Measurements from ENCODE around the gene CNTNAP5.

The CNTNAP5 gene

GRCh38 chr2:124065636-124066035, 40.5 kb downstream of the CNTNAP5 start:
- DNase-seq, result no peak

GRCh38 chr2:124066776-124067175, 41.7 kb downstream of the CNTNAP5 start:
- no peak for DNase-seq

GRCh38 chr2:124079045-124079444, 54.0 kb downstream of the CNTNAP5 start:
- no peak for DNase-seq

- DNase-seq, result no peak
Measured at GRCh38 chr2:124080281-124081153, 55.4 kb downstream of the CNTNAP5 start.

GRCh38 chr2:124081154-124081716, 56.1 kb downstream of the CNTNAP5 start:
- DNase-seq, result no peak

- DNase-seq, result no peak
Measured at GRCh38 chr2:124088616-124089015, 63.5 kb downstream of the CNTNAP5 start.

GRCh38 chr2:124091721-124092120, 66.6 kb downstream of the CNTNAP5 start:
- no peak for DNase-seq

GRCh38 chr2:124092651-124093050, 67.6 kb downstream of the CNTNAP5 start:
- DNase-seq, result no peak

- DNase-seq, result no peak
Measured at GRCh38 chr2:124104914-124105313, 79.8 kb downstream of the CNTNAP5 start.

GRCh38 chr2:124112206-124112605, 87.1 kb downstream of the CNTNAP5 start:
- DNase-seq, result no peak

GRCh38 chr2:124112966-124113365, 87.9 kb downstream of the CNTNAP5 start:
- DNase-seq, result no peak

GRCh38 chr2:124120246-124120645, 95.2 kb downstream of the CNTNAP5 start:
- DNase-seq, result no peak

GRCh38 chr2:124121106-124121505, 96.0 kb downstream of the CNTNAP5 start:
- DNase-seq, result no peak

GRCh38 chr2:124121760-124122275, 96.7 kb downstream of the CNTNAP5 start:
- no peak for DNase-seq

GRCh38 chr2:124122340-124122739, 97.3 kb downstream of the CNTNAP5 start:
- no peak for DNase-seq

- DNase-seq, result no peak
Measured at GRCh38 chr2:124131276-124131675, 106.2 kb downstream of the CNTNAP5 start.

GRCh38 chr2:124136110-124136509, 111.0 kb downstream of the CNTNAP5 start:
- no peak for DNase-seq

- DNase-seq, result no peak
Measured at GRCh38 chr2:124138076-124138475, 113.0 kb downstream of the CNTNAP5 start.

- DNase-seq, result no peak
Measured at GRCh38 chr2:124145982-124146381, 120.9 kb downstream of the CNTNAP5 start.

- DNase-seq, result no peak
Measured at GRCh38 chr2:124147552-124147951, 122.5 kb downstream of the CNTNAP5 start.

GRCh38 chr2:124149571-124149970, 124.5 kb downstream of the CNTNAP5 start:
- DNase-seq, result no peak

- DNase-seq, result no peak
Measured at GRCh38 chr2:124151691-124152090, 126.6 kb downstream of the CNTNAP5 start.

- DNase-seq, result no peak
Measured at GRCh38 chr2:124153713-124154112, 128.6 kb downstream of the CNTNAP5 start.

- DNase-seq, result no peak
Measured at GRCh38 chr2:124159166-124159565, 134.1 kb downstream of the CNTNAP5 start.

All from activated CD4-positive, alpha-beta T cell treated with anti-CD3 and anti-CD28 coated beads, Interleukin-2, amount 50 U/mL, for 4 hours (primary cell).